Measurements from ENCODE around the gene ADAMTS10.

DNA sequence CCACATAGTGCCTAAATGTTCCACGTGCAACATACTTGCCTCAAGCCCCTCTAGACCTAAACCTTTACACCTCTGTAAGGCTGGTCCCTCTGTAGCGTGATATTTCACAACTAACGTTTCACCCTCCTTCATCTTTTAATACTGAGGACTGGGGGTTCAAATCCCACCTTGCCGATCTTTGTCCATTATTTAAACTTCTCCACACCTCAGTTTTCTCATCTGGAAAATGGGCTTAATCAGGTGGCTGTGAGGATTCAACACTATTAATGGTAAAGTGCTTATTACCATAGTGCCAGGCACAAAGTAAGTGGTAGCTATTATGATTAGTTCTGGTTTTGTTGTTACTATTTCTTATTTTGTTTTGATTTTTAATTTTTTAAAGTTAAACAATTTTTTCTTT, 7.5 kb upstream of the ADAMTS10 start:
- TF ChIP-seq, protein P1, sequence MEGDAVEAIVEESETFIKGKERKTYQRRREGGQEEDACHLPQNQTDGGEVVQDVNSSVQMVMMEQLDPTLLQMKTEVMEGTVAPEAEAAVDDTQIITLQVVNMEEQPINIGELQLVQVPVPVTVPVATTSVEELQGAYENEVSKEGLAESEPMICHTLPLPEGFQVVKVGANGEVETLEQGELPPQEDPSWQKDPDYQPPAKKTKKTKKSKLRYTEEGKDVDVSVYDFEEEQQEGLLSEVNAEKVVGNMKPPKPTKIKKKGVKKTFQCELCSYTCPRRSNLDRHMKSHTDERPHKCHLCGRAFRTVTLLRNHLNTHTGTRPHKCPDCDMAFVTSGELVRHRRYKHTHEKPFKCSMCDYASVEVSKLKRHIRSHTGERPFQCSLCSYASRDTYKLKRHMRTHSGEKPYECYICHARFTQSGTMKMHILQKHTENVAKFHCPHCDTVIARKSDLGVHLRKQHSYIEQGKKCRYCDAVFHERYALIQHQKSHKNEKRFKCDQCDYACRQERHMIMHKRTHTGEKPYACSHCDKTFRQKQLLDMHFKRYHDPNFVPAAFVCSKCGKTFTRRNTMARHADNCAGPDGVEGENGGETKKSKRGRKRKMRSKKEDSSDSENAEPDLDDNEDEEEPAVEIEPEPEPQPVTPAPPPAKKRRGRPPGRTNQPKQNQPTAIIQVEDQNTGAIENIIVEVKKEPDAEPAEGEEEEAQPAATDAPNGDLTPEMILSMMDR (IDR thresholded peaks at IDR 0.05; ENCODE audit: borderline replicate concordance, extremely low read depth, low read length, poor library complexity, severe bottlenecking), result no peak
- TF ChIP-seq EZH2 (IDR thresholded peaks at IDR 0.05; ENCODE audit: borderline replicate concordance, low read depth, low read length, severe bottlenecking), result no peak

All from DND-41 (cell line).